ENCODE results near the gene MYCN.

MYCN gene

DNA sequence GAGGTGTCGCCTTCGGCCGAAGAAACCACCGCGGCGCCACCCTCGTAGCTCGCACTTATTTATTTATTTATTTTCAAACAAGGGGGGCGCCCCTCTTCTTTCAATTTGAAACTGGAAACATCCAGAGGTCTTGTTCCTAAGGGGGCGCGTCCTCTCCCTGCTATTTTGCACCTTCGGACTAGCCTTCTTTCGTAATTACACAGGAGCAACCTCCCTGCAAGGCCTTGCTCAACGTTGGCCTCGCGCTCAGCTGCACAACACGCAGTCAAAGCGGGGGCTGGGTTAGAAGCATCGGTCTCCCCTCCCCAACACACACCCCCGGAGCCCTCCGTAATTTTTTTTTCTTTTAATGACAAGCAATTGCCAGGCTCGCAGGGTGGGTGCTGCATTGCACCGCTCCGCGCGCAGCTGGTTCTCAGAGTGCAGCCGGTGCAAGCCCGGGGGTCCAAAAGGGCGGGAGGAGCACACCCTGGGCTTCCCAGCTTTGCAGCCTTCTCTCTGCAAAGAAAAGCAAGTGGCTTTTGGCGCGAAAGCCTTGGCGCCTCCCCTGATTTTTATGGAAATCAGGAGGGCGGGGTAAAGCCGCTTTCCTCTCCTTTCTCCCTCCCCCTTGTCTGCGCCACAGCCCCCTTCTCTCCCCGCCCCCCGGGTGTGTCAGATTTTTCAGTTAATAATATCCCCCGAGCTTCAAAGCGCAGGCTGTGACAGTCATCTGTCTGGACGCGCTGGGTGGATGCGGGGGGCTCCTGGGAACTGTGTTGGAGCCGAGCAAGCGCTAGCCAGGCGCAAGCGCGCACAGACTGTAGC lies at the start of gene MYCN:
Gene MYCN (plus strand): TSS at position 697 of the 807 bp plus-strand sequence. CDS start 1,515 bp downstream, outside the sequence.
- no peak for TF ChIP-seq FOXM1 (IDR thresholded peaks at IDR 0.05; ENCODE audit: borderline replicate concordance, low read depth)
- TF ChIP-seq, protein P1, sequence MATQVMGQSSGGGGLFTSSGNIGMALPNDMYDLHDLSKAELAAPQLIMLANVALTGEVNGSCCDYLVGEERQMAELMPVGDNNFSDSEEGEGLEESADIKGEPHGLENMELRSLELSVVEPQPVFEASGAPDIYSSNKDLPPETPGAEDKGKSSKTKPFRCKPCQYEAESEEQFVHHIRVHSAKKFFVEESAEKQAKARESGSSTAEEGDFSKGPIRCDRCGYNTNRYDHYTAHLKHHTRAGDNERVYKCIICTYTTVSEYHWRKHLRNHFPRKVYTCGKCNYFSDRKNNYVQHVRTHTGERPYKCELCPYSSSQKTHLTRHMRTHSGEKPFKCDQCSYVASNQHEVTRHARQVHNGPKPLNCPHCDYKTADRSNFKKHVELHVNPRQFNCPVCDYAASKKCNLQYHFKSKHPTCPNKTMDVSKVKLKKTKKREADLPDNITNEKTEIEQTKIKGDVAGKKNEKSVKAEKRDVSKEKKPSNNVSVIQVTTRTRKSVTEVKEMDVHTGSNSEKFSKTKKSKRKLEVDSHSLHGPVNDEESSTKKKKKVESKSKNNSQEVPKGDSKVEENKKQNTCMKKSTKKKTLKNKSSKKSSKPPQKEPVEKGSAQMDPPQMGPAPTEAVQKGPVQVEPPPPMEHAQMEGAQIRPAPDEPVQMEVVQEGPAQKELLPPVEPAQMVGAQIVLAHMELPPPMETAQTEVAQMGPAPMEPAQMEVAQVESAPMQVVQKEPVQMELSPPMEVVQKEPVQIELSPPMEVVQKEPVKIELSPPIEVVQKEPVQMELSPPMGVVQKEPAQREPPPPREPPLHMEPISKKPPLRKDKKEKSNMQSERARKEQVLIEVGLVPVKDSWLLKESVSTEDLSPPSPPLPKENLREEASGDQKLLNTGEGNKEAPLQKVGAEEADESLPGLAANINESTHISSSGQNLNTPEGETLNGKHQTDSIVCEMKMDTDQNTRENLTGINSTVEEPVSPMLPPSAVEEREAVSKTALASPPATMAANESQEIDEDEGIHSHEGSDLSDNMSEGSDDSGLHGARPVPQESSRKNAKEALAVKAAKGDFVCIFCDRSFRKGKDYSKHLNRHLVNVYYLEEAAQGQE (IDR thresholded peaks at IDR 0.05; ENCODE audit: low read depth) = no peak
- TF ChIP-seq TAF1 (IDR thresholded peaks at IDR 0.05; ENCODE audit: low read depth) = no peak; the same call in 1 of the 2 replicates
- no peak; the same call in 1 of the 2 replicates for TF ChIP-seq CEBPB (IDR thresholded peaks at IDR 0.05)
- peak; percentile 22; the same call in 1 of the 2 replicates for TF ChIP-seq EP300 (IDR thresholded peaks at IDR 0.05; ENCODE audit: borderline replicate concordance)
- TF ChIP-seq CREB1 (IDR thresholded peaks at IDR 0.05; ENCODE audit: low read depth) = no peak
- TF ChIP-seq NFIC (IDR thresholded peaks at IDR 0.05) = no peak
- TF ChIP-seq ZBTB7A (IDR thresholded peaks at IDR 0.05; ENCODE audit: low read depth) = peak; percentile 75; the same call in 1 of the 2 replicates
- TF ChIP-seq MAX (IDR thresholded peaks at IDR 0.05) = peak; percentile 91
- peak; percentile 88 for TF ChIP-seq RAD21 (IDR thresholded peaks at IDR 0.05; ENCODE audit: low read depth)
- no peak for TF ChIP-seq YY1 (IDR thresholded peaks at IDR 0.05; ENCODE audit: low read depth)
- no peak for TF ChIP-seq TEAD4 (IDR thresholded peaks at IDR 0.05)
- peak; percentile 19; the same call in 1 of the 2 replicates for TF ChIP-seq TCF12 (IDR thresholded peaks at IDR 0.05; ENCODE audit: low read depth)

DNA sequence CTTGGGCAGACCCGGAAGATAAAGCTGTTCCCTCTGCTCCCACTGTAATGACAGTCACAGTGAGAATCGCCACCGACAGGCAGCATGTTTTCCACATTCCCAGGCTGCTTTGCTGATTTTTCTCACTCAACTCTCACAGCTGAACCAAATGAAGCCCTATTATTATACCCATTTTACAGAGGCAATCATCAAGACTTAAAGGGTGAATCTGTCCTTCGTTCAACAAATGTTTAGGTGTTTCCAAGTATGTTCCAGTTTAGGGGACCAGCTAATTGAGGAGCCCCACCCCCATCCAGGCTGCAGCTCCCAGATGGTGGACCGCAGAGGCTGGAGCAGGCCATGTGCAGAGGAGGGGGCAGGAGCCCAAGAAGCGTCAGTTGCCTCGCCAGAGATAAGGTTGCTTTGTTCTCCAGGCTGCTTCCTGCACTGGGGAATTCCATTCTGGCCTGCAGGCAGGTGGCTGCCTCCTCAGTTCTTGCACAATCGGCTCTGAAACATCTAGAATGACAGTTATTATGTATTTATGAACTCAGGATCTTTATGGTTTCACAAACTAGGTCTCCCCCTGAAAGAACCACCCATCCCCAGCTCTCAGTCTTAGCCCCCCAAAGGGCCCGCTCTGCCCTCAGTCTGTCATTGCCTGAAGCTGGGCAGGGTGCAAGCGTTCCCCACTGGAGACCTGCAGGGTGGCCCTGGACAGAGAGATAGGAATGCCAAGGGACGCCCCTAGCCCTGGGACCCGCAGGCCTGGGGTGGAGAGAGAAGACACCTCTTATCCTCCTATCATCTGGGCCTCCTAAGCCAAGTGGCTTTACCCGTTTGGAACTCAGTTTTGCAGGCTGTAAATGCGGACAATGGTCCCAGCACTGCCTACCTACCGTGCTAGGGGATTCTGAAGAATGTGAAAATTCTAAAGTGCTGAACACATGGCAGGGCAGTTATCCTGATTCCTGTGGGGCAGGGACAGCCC lies 49.1 kb upstream of the MYCN start:
- no peak for TF ChIP-seq TCF12 (IDR thresholded peaks at IDR 0.05; ENCODE audit: low read depth)
- peak; percentile 92 for TF ChIP-seq CEBPB (IDR thresholded peaks at IDR 0.05)
- TF ChIP-seq MAX (IDR thresholded peaks at IDR 0.05) = 0 out of 2 replicates have a peak, but pooled peaks have one; percentile 20

GRCh38 chr2:15892151-15892880 lies 48.0 kb upstream of the MYCN start:
- no peak for TF ChIP-seq CREB1 (IDR thresholded peaks at IDR 0.05; ENCODE audit: low read depth)
- no peak for TF ChIP-seq TEAD4 (IDR thresholded peaks at IDR 0.05)
- TF ChIP-seq, protein P2, sequence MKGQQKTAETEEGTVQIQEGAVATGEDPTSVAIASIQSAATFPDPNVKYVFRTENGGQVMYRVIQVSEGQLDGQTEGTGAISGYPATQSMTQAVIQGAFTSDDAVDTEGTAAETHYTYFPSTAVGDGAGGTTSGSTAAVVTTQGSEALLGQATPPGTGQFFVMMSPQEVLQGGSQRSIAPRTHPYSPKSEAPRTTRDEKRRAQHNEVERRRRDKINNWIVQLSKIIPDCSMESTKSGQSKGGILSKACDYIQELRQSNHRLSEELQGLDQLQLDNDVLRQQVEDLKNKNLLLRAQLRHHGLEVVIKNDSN (IDR thresholded peaks at IDR 0.05) = no peak
- no peak for TF ChIP-seq TAF1 (IDR thresholded peaks at IDR 0.05; ENCODE audit: low read depth)
- no peak for TF ChIP-seq CEBPB (IDR thresholded peaks at IDR 0.05)
- no peak for TF ChIP-seq ZBTB7A (IDR thresholded peaks at IDR 0.05; ENCODE audit: low read depth)
- 0 out of 2 replicates have a peak, but pooled peaks have one; percentile 20 for TF ChIP-seq MAX (IDR thresholded peaks at IDR 0.05)
- TF ChIP-seq YY1 (IDR thresholded peaks at IDR 0.05; ENCODE audit: low read depth) = no peak
- peak; percentile 40; the same call in 1 of the 2 replicates for TF ChIP-seq TCF12 (IDR thresholded peaks at IDR 0.05; ENCODE audit: low read depth)

GRCh38 chr2:15893085-15893484 lies 47.3 kb upstream of the MYCN start:
- TF ChIP-seq, protein P1 (IDR thresholded peaks at IDR 0.05; ENCODE audit: low read depth) = no peak
- TF ChIP-seq MAX (IDR thresholded peaks at IDR 0.05) = no peak
- no peak for TF ChIP-seq FOXM1 (IDR thresholded peaks at IDR 0.05; ENCODE audit: borderline replicate concordance, low read depth)
- no peak for TF ChIP-seq RAD21 (IDR thresholded peaks at IDR 0.05; ENCODE audit: low read depth)
- TF ChIP-seq EP300 (IDR thresholded peaks at IDR 0.05; ENCODE audit: borderline replicate concordance) = no peak
- no peak for TF ChIP-seq NFIC (IDR thresholded peaks at IDR 0.05)
- TF ChIP-seq CREB1 (IDR thresholded peaks at IDR 0.05; ENCODE audit: low read depth) = no peak
- no peak for TF ChIP-seq TEAD4 (IDR thresholded peaks at IDR 0.05)
- TF ChIP-seq EGR1 (IDR thresholded peaks at IDR 0.05) = no peak
- no peak for TF ChIP-seq TAF1 (IDR thresholded peaks at IDR 0.05; ENCODE audit: low read depth)
- TF ChIP-seq TCF12 (IDR thresholded peaks at IDR 0.05; ENCODE audit: low read depth) = no peak

Measured in Ishikawa (cell line).